ENCODE measurements around the gene SYT17.

GRCh38 chr16:19164285-19164684, 3.8 kb upstream of the SYT17 start:
- no peak for TF ChIP-seq EZH2phosphoT487 (IDR thresholded peaks at IDR 0.05; ENCODE audit: insufficient read depth, low read depth)
- TF ChIP-seq EZH2 (IDR thresholded peaks at IDR 0.05; ENCODE audit: insufficient read depth, poor library complexity, severe bottlenecking) = no peak
